Raji (cell line): Measurements from ENCODE around the gene MAML2.

Experiments used
- POLR2A ChIP-seq: IDR thresholded peaks from 2 replicates; pipeline ENCODE4 v1.6.1; 2011; ENCODE audit warnings: low read depth, low read length, control low read depth; ENCODE audit not compliant: insufficient read depth

The MAML2 gene

DNA sequence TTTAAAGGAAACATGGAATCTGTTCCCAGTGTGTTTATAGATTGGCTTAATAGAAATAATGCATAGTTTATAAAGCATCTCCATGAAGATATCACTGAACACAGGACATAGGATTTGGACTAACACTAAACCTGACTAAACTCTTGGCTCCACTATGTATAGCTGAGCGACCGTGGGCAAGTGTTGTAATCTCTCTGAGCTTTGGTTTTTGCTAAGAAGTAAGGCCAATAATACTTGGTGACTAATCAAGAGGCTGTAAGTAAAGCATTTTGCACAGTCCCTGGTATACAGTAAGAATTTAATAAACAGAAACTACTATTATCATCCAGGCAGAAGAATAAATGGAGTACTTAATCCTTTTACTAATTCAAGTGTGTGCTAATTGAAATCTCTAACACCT lies 293.6 kb downstream of the MAML2 start:
- no peak for TF ChIP-seq POLR2A

DNA sequence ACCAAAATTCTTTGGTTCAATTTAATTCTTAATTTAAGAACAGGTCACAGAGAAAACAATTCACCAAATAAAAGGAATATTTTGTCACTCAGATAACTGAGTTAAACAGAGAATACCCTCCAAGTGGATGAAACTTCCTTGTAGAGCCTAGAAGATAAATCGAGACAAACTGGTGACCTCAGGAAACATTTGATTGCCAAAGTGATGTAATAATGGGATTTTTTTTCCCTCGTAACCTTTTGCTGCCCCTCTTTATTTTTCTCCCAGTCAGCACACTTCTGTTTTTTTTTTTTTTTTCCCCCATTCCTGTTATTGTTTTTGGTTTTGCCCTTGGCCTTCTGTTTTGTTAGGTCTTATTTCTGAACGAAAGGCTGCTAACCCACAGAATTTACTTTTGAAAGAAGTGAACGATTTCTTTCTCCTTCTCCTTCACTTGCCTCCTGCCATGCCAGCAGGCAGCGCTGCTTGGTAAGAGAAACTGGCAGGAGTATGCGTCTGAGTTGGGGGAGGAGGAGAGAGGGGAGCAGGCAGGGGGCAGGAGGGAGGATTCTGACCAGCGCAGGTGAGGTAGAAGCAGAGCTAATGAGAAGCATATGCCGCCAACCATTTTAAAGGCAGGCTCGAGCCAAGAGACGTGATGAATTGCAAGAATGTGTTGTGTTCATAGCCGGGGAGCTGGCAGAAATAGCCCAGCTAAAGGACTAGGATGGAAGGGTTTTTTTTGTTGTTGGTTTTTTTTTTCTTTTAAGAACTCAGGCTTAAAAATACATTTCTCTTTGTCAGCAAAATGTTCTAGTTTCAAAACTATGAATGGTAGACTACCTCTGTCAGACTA lies 297.2 kb downstream of the MAML2 start:
- no peak for TF ChIP-seq POLR2A

DNA sequence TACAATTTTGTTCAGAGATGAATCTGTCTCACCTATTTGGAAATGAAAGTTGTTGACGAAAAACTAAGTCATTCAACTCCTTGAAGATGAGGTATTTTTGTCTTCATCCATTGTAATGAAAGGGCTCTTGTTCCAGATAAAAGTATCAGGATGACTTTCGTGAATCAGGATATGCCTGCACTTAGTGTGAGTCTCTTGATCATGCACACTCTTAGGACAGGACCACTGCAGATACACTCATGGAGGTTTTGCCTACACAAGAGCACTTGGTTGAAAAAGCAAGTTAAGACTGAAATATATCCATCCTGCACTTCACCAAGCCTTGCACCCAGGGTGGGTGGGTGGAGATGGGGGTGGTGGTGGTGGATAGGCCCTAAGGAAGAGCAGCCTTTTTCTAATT lies 298.2 kb downstream of the MAML2 start:
- no peak for TF ChIP-seq POLR2A

DNA sequence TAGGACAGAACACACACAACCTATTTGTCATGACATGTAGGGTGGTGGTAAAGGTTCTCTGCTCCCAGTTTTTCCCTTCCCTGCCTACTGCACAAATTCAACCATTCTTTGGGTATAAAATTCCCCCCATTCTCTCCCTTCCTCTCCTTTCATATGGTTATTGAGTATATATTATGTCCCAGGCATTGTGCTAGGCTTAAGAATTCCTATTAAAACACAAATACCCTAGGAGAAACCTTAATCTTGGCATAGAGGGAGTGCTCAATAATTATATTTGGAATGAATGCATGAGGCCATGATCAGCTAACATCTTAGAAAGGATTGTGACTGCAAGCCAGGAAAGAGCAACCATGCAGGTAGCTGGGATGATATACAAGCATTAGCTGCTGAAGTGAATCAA lies 298.7 kb downstream of the MAML2 start:
- no peak for TF ChIP-seq POLR2A

DNA sequence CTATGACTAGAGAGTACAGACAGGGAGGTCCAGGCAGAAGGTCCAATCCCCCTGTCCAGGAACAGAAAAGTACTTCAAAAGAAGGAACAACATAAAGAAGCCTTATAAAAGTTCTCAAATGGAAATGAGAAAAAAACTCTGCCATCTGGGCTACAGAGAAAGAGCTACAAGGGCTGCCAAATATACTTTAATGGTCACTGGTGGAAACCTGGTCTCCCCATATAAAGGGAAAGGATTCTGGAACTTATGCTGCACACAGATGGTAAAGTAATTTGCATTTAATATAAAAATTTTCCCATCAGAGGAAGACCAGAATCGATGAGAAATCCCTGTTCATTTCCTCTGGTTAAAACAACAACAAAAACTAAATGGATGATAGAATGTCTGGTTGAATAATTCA lies 299.7 kb downstream of the MAML2 start:
- no peak for TF ChIP-seq POLR2A

DNA sequence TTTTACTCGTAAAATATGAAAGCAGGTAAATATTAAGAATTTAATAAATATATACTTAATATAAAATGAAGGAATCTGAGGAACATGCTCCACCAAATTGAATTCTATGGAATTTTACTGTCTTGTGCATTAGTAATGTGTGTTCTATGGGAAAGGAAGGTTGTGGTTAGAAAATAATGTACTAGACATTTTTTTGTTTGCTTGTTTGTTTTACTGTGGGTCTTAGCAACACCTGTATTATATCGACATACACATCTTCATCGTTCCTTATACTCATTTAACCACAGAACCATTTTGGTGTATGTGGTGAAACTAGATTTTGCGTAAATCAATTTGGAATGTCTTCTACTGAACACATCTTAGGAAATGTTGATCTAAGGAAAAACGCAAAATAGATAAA lies 304.9 kb downstream of the MAML2 start:
- TF ChIP-seq POLR2A: no peak

DNA sequence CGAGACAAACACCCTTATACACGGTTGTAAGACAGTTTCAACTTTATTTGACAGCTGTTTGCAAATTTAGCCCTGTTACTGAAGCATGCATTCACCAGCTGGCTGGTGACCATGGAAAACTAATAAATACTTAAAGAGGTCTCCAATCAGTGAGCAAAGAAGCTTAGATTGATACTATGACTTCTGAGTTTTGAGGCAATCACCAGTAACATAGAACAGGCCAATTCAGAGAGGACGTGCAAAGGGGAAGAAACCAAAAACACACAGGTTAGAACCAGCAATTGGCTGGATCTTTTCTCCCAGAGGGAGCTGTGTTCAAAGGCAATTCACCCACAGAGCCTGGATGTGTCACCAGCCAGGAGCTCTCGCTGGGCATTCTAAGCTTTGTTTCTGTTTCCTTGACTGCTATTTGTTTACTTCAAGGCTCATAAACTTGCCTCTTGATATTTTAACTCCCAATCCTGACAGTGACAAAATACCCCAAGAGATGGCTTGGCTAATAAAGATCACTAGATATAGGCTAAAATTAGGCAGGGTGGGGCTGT lies 305.5 kb downstream of the MAML2 start:
- TF ChIP-seq POLR2A: no peak

DNA sequence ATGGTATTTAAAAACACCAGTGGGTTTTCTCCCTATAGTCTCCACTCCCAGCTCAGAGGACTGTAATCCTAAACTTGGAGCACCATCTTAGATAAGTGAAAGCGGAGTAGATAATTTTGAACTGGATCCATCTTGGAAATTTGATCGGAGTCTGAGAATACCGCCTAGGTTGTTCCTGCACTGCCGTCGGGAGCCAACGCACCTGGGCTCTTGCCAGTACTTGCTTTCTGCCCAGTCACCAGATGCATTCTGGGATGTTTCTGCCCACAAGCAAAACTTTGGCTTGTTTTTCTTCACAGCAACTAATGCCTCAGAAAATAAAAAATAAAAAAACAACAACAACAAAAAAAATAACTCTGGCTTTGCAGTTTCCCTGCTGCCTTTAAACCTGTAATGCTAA lies 306.1 kb downstream of the MAML2 start:
- no peak for TF ChIP-seq POLR2A

DNA sequence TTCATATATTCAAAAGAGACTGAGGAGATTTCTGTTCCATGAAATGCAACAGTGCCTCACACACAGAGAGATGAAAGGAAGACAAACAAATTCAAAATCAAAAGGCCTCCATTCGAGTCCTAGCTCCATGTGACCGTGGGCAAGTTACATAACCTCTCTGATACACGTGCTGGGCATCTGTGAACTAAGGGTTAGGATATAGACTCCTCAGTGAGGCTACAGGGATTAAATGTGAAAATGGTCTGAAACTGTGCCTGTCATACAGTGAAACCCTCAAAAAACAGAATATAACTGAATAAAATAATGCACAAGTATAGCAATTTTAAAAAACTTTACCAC lies 307.3 kb downstream of the MAML2 start:
- no peak for TF ChIP-seq POLR2A

DNA sequence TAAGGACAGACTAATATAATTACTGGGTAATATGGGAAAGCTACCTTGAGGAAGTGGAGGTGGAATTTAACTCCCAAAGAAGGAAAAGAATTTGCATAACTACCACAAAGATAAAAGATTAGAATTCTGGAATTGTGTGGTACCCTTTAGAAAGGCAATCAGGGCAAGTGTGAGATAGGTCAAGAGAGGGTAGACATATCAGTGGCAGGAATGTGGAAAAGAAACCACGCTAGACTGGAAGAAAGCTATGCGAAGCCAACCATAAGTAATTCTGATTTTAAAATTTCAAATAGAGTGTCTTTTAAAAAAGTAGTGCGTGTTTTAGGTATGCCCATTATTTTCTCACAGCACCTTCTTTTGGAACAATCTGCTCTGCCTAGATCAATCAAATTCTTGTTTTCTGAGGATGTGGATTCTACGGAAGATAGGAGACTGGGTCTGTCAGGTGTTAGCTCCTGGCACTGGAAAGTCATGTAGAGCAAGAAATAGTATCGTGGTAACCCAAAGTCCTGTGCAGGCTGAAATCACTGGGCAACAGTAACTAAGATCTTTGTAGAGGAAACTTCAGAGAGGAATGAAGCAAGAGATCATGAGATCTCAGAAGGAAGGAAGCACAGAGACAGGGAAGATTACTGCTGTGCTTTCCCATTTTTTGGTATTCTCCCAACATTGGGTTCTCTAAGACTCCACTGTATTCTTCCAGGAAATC lies 307.8 kb downstream of the MAML2 start:
- no peak for TF ChIP-seq POLR2A

DNA sequence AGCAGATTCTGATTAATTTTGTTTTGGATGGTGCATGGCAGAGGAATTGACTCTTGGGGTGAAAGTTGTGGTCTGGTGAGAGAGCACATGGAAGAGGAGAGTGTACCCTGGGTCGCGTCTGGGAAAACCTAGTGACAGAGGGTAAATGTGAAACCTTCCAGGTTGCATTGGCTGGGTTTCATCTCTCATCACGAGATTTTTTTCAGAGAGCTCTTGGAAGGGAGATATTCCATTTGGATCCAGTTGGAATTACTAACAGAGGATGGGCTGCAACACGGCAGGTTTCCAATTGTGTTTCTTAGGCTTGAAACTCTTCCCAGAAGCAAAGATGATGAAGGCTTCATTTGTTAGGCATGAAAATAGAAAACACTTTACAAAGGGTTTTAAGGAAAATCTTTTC lies 309.4 kb downstream of the MAML2 start:
- TF ChIP-seq POLR2A: no peak

DNA sequence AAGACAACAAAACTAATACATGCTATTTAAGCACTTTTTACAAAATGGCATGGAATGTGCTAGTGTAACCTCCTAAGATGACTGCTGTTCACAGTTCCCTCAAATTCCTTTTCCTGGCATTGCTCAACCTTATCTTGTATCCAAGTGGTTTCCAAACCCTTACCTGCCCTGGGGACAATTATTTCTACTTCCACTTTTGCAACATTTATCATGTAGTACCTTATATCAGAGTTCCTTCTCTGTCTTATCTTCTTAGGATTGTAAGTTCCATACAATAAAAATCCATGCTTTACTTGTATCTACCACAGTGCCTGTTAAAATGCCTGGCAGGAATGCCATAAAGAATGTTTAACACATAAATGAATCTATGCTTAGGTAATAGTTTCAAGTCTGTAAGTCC lies 309.9 kb downstream of the MAML2 start:
- TF ChIP-seq POLR2A: no peak

DNA sequence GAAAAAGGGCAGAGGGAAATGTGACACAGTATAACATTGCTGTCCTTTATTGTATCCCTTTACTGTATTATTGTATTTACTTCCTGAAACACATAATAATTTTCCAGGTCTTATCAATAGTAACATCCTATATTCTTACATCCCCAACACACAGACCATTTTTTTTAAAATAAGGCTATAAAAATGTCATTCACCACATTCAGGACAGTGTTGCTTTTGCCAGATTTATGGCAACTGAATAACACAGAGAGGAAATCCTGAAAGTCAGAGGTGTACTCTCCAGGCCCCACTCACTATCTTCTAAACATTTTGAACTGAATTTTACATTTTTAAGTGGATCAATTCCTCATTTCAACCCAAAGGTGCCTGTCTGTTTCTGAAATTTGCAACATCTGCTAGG lies 314.2 kb downstream of the MAML2 start:
- no peak for TF ChIP-seq POLR2A

DNA sequence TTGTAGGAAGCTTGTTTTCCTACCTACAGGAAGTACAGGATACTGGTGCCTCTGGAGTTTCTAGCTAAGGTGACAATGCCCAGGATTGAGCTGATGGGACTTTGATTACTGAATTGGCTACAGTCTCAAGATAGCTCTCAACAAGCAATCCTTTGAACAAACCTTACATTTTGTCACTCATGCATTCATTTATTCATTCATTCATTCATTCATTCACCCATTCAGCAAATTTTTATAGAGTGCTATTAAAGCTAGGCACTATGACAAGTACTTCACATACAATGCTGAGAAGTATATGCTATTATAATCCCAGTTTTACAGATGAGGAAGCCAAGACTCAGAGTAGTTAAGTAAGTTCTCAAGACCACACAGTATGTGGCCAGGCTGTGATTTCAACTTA lies 316.0 kb downstream of the MAML2 start:
- no peak for TF ChIP-seq POLR2A

DNA sequence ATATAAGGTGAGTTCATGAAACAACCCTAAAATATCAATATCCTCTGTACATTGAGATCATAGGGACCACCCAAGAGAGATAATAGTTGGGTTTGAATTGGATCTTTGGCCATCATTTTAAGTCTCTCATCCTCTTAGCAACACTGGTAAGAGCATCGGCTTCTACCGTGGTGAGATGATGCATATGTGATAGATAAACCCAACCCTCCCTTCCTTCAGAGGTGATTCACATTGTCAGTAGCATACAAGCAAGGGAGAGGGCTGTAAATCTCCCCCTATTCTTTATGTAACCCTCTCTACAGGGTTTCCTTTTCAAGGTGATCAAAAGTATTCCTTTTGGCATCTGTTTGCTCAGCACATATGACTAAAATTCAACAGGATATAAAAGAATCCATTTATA lies 316.7 kb downstream of the MAML2 start:
- no peak for TF ChIP-seq POLR2A

DNA sequence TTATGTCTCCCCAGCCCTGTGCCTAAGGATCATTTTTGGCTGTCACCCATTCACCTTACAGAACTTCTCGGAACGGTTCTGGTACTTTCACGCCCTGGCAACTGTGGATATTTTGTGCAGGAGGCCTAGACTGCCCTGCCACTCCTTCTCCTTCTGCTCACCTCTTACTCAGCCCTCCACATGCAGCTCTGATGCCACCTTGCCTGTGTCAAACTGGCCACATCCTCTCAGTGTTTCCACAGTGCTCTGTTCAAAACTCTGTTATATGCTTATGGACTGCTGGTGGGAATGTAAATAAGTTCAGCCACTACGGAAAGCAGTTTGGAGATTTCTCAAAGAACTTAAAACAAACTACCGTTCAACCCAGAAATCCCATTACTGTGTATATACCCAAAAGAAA lies 318.3 kb downstream of the MAML2 start:
- TF ChIP-seq POLR2A: no peak
